B cell (primary cell): ENCODE measurements around the gene GLIS2. TPM values are rescaled to one million over a fixed set of nuclear protein-coding genes. Genes with fewer than 3 reads are reported as not detected.

Experiments used
- ATAC-seq: fragments of 200-7000 bp; cut with Tn5 transposase; one replicate; pipeline ENCODE4 v1.10.0; 2021; ENCODE audit warnings: low read depth, mild to moderate bottlenecking, moderate number of reproducible peaks, moderate library complexity
- CTCF ChIA-PET: fragments of 350-600 bp; sonication (Branson Sonifier 250); formaldehyde crosslinking; loops from one replicate; lab custom pipeline; 2021; ENCODE audit warnings: antibody characterized with exemption, inconsistent platforms; lab: Charles Lee
- POLR2A ChIA-PET: fragments of 350-600 bp; sonication (Branson Sonifier 250); formaldehyde crosslinking; loops from one replicate; lab custom pipeline; 2021; ENCODE audit warnings: antibody characterized with exemption; lab: Charles Lee
- DNase-seq: peaks from one replicate; pipeline ENCODE4 v3.0.0; 2013
- H2AFZ ChIP-seq: 2 replicates; pipeline ENCODE4 v1.6.1; 2012; ENCODE audit warnings: mild to moderate bottlenecking, low read depth, low read length; ENCODE audit not compliant: insufficient read depth, poor library complexity, severe bottlenecking
- H3K27ac ChIP-seq, 2 donors: 1 replicate in 1 of 2; 2 replicates in 1 of 2; pipeline ENCODE4 v1.5.1; 2012 to 2013; ENCODE audit warnings: low read length in 2 of 2, mild to moderate bottlenecking in 2 of 2, moderate library complexity in 1 of 2
- H3K27me3 ChIP-seq, 4 experiments: fragments of 200-600 bp in 1 of 4; sonication (generic) in 1 of 4; replicated peaks in 1 of 4; 1 replicate in 2 of 4; 2 replicates in 2 of 4; pipeline versions ENCODE4 v1.6.1 to v1.7.0; 2013 to 2016; ENCODE audit warnings: low read length in 3 of 4, mild to moderate bottlenecking in 2 of 4, mixed read lengths in 1 of 4, moderate library complexity in 1 of 4; ENCODE audit not compliant: insufficient read depth in 4 of 4, control insufficient read depth in 3 of 4; ENCODE audit errors: control extremely low read depth in 1 of 4
- H3K36me3 ChIP-seq, 2 experiments: replicated peaks in 1 of 2; 1 replicate in 1 of 2; 2 replicates in 1 of 2; pipeline versions ENCODE4 v1.6.1 to v1.7.1; 2013; ENCODE audit warnings: low read length in 1 of 2; ENCODE audit not compliant: insufficient read depth in 2 of 2, control insufficient read depth in 1 of 2; ENCODE audit errors: control extremely low read depth in 1 of 2, extremely low read depth in 1 of 2
- H3K4me1 ChIP-seq, 2 donors: fragments of 200-600 bp in 1 of 2; sonication (generic) in 1 of 2; 1 replicate in 1 of 2; 2 replicates in 1 of 2; pipeline versions ENCODE4 v1.5.1 to v1.6.1; 2013 to 2017; ENCODE audit warnings: low read length in 2 of 2; ENCODE audit not compliant: control insufficient read depth in 2 of 2, insufficient read depth in 2 of 2
- H3K4me2 ChIP-seq: replicated peaks from 2 replicates; pipeline ENCODE3; 2012; ENCODE audit warnings: mild to moderate bottlenecking, low read depth, low read length; ENCODE audit not compliant: poor library complexity, severe bottlenecking
- H3K4me3 ChIP-seq, 5 experiments: fragments of 200-600 bp in 1 of 5; sonication (generic) in 1 of 5; 1 replicate in 3 of 5; 2 replicates in 2 of 5; pipeline versions ENCODE4 v1.5.1 to v1.7.0; 2011 to 2016; ENCODE audit warnings: low read length in 4 of 5, mild to moderate bottlenecking in 4 of 5, low read depth in 2 of 5, control low read depth in 1 of 5, moderate library complexity in 1 of 5; ENCODE audit not compliant: insufficient read depth in 1 of 5; ENCODE audit errors: control extremely low read depth in 1 of 5, extremely low read depth in 1 of 5
- H3K79me2 ChIP-seq: fragments of 200-600 bp; sonication (generic); one replicate; pipeline ENCODE4 v1.6.0; 2016; ENCODE audit warnings: low read length; ENCODE audit not compliant: control insufficient read depth, insufficient read depth
- H3K9ac ChIP-seq: fragments of 200-600 bp; sonication (generic); 2 replicates; pipeline ENCODE4 v1.6.1; 2017; ENCODE audit warnings: mild to moderate bottlenecking, low read length, moderate library complexity
- H3K9me3 ChIP-seq, 3 donors: one replicate each; pipeline versions ENCODE4 v1.6.1 to v1.7.1; 2013; ENCODE audit warnings: low read length in 2 of 3; ENCODE audit not compliant: control insufficient read depth in 2 of 3, insufficient read depth in 1 of 3; ENCODE audit errors: control extremely low read depth in 1 of 3
- H4K20me1 ChIP-seq: 2 replicates; pipeline ENCODE4 v1.6.0; 2012; ENCODE audit warnings: mild to moderate bottlenecking, low read length; ENCODE audit not compliant: insufficient read depth, control insufficient read depth, poor library complexity, severe bottlenecking
- H3K27ac Mint-ChIP-seq: one replicate; pipeline ENCODE4 v1.8.0; 2021; ENCODE audit warnings: mixed read lengths
- H3K27me3 Mint-ChIP-seq: one replicate; pipeline ENCODE4 v1.8.0; 2021; ENCODE audit warnings: mixed read lengths
- H3K4me1 Mint-ChIP-seq: one replicate; pipeline ENCODE4 v1.8.0; 2021; ENCODE audit warnings: mixed read lengths
- H3K4me3 Mint-ChIP-seq: one replicate; pipeline ENCODE4 v1.8.0; 2021; ENCODE audit warnings: mixed read lengths
- H3K9me3 Mint-ChIP-seq: one replicate; pipeline ENCODE4 v1.8.0; 2022; ENCODE audit warnings: mixed read lengths; ENCODE audit not compliant: insufficient read depth
- EZH2 ChIP-seq: IDR thresholded peaks from 2 replicates; pipeline ENCODE4 v1.6.1; 2012; ENCODE audit warnings: borderline replicate concordance, low read depth, mild to moderate bottlenecking, moderate library complexity, low read length; ENCODE audit not compliant: insufficient read depth, poor library complexity, severe bottlenecking
- WGBS: methylation state at CpG from one replicate; pipeline ENCODE4 v1.1.5; 2013; ENCODE audit warnings: missing lambda C conversion rate; ENCODE audit not compliant: insufficient coverage; 5-methylcytosine and 5-hydroxymethylcytosine counted together
- intact Hi-C: fragments of 100-400 bp; cut with micrococcal nuclease; formaldehyde crosslinking; loops from one replicate; pipeline ENCODE4 v1.10.0; 2022
- polyA plus RNA-seq: library from polyadenylated mRNA; depleted of rRNA; stranded (reverse); fragments of >200 nt; gene quantifications from 2 replicates; pipeline ENCODE4 v1.2.3, GENCODE V29; 2012
- total RNA-seq, 2 donors: library from RNA; stranded (reverse); fragments of 120-200 nt in 1 of 2; gene quantifications; 1 replicate in 1 of 2; 2 replicates in 1 of 2; pipeline versions ENCODE4 v1.2.3 to v1.2.4, GENCODE V29; 2013 to 2022
- TF ChIP-seq, protein P1 (sequence below): fragments of 200-600 bp; IDR thresholded peaks from one replicate; pipeline ENCODE4 v1.8.0; 2022; ENCODE audit warnings: antibody characterized with exemption, mild to moderate bottlenecking

GLIS2 gene
- total and polyA plus RNA-seq, 2 donors (not counting 1 experiment from before 2014, with no cell fraction given), result not detected

DNA sequence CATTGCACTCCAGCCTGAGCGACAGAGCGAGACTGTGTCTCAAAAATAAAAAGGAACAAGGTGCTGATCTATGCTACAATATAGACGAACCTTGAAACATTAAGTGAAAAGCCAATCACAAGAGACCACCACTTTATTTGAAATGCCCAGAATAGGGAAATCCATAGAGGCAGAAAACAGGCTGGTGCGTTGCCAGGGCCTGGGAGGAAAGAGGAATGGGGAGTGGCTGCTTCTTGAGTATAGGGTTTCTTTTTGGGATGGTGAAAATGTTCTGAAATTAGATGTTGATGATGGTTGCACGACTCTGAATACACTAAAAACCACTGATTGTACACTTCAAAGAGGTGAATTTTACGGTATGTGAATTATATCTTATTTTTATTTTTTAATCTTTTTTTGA is 20.3 kb upstream of the GLIS2 start:
- Histone ChIP-seq H3K4me1 (no peaks in the 10 kb centered on the region), H3K4me2 (no peak overlapping the region), H2AFZ (no peak overlapping the region), H3K27ac (no peak overlapping the region), H3K9ac (no peak overlapping the region), H4K20me1 (no peaks in the 10 kb centered on the region), H3K4me3 (no peak overlapping the region), H3K27me3 (no peaks in the 10 kb centered on the region), H3K9me3 (no peaks in the 10 kb centered on the region), H3K36me3 (no peaks in the 10 kb centered on the region), H3K79me2 (no peaks in the 10 kb centered on the region)
- Mint-ChIP-seq H3K27ac (no peak overlapping the region), H3K4me1 (no peaks in the 10 kb centered on the region), H3K9me3 (no peaks in the 10 kb centered on the region), H3K27me3 (peaks cover 8% of the 10 kb centered on the region), H3K4me3 (no peak overlapping the region)
- DNase-seq (no peak), ATAC-seq (no peak)
- intact Hi-C loops, result no loop called here
- TF ChIP-seq EZH2, result no peak
- TF ChIP-seq, protein P1, sequence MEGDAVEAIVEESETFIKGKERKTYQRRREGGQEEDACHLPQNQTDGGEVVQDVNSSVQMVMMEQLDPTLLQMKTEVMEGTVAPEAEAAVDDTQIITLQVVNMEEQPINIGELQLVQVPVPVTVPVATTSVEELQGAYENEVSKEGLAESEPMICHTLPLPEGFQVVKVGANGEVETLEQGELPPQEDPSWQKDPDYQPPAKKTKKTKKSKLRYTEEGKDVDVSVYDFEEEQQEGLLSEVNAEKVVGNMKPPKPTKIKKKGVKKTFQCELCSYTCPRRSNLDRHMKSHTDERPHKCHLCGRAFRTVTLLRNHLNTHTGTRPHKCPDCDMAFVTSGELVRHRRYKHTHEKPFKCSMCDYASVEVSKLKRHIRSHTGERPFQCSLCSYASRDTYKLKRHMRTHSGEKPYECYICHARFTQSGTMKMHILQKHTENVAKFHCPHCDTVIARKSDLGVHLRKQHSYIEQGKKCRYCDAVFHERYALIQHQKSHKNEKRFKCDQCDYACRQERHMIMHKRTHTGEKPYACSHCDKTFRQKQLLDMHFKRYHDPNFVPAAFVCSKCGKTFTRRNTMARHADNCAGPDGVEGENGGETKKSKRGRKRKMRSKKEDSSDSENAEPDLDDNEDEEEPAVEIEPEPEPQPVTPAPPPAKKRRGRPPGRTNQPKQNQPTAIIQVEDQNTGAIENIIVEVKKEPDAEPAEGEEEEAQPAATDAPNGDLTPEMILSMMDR, result no peak
- WGBS, result 96% methylated on average over 2 of the region's 6 CpGs
- ChIA-PET CTCF (interaction anchor here (0.8 to 7.5 kb wide), 3 partner anchors 22 to 42 kb away, joined by 3 to 152 read pairs (median 3); no protein-coding TSS in a partner anchor), POLR2A (interaction anchor here (0.6 kb wide), 1 partner anchor 57 kb away, joined by 7 read pairs; no protein-coding TSS in a partner anchor)

DNA sequence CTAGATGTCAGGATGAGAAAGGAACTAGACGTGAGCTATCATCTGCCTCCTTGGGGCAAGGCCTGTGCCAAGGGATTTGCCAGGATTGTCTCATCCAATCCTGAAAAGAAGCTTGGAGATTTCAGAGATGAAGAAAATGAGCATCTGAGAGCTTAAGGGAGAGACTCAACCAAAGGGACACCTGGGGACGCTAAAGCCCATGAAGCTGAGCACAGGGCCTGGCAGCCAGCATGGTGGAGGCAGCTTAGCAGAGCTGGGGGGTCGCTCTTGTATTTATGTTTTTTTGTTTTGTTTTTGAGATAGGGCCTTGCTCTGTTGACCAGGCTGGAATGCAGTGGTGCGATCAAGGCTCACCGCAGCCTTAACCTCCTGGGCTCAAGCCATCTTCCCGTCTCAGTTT is 18.4 kb upstream of the GLIS2 start:
- no peaks in the 10 kb centered on the region for H3K9me3 Mint-ChIP-seq
- Histone ChIP-seq H3K9ac (no peak overlapping the region), H3K36me3 (no peaks in the 10 kb centered on the region), H3K9me3 (no peaks in the 10 kb centered on the region), H3K4me2 (no peak overlapping the region), H3K27ac (no peak overlapping the region), H3K79me2 (no peaks in the 10 kb centered on the region), H2AFZ (no peak overlapping the region), H4K20me1 (no peaks in the 10 kb centered on the region), H3K27me3 (no peaks in the 10 kb centered on the region), H3K4me3 (no peak overlapping the region), H3K4me1 (no peaks in the 10 kb centered on the region)
- TF ChIP-seq, protein P1, result no peak
- TF ChIP-seq EZH2, result no peak
- POLR2A ChIA-PET, result interaction anchor here (0.6 kb wide), 1 partner anchor 11 kb away, joined by 5 read pairs; no protein-coding TSS in a partner anchor
- 98% methylated on average over 6 of the region's 6 CpGs for WGBS
- no peaks in the 10 kb centered on the region for H3K4me1 Mint-ChIP-seq
- ATAC-seq (no peak), DNase-seq (no peak)
- CTCF ChIA-PET, result interaction anchor here (0.7 to 2.6 kb wide), 4 partner anchors 9 to 32 kb away, joined by 3 to 16 read pairs (median 5); no protein-coding TSS in a partner anchor
- H3K27me3 Mint-ChIP-seq, result peaks cover 5% of the 10 kb centered on the region
- H3K27ac Mint-ChIP-seq, result no peak overlapping the region
- no peak overlapping the region for H3K4me3 Mint-ChIP-seq
- intact Hi-C loops, result no loop called here
